Hepatocyte (in vitro differentiated cells): ENCODE data around the gene TMEM11. TPM values are rescaled to one million over a fixed set of nuclear protein-coding genes. Genes with fewer than 3 reads are reported as not detected.

ENCODE experiments used
- DNase-seq: peaks from one replicate; pipeline ENCODE4 v3.0.0-alpha.2; 2016; ENCODE audit warnings: low spot score
- H2AFZ ChIP-seq: fragments of 200-600 bp; sonication (generic); 2 replicates; pipeline ENCODE4 v1.6.0; 2016; ENCODE audit warnings: antibody characterized with exemption, mild to moderate bottlenecking
- H3K27ac ChIP-seq: fragments of 200-600 bp; sonication (generic); 2 replicates; pipeline ENCODE4 v1.5.1; 2016; ENCODE audit warnings: mild to moderate bottlenecking
- H3K27me3 ChIP-seq: fragments of 200-600 bp; sonication (generic); 2 replicates; pipeline ENCODE4 v1.6.1; 2016
- H3K36me3 ChIP-seq: fragments of 200-600 bp; sonication (generic); replicated peaks from 2 replicates; pipeline ENCODE4 v1.5.1; 2016; ENCODE audit warnings: low read depth; ENCODE audit not compliant: insufficient read depth
- H3K4me1 ChIP-seq: fragments of 200-600 bp; sonication (generic); 2 replicates; pipeline ENCODE4 v1.5.1; 2016; ENCODE audit warnings: mild to moderate bottlenecking, moderate library complexity; ENCODE audit not compliant: insufficient read depth
- H3K4me2 ChIP-seq: fragments of 200-600 bp; sonication (generic); 2 replicates; pipeline ENCODE4 v1.6.0; 2016
- H3K4me3 ChIP-seq: fragments of 200-600 bp; sonication (generic); 2 replicates; pipeline ENCODE4 v1.5.1; 2016; ENCODE audit warnings: mild to moderate bottlenecking
- H3K79me2 ChIP-seq: fragments of 200-600 bp; sonication (generic); 2 replicates; pipeline ENCODE4 v1.6.0; 2017; ENCODE audit warnings: mild to moderate bottlenecking
- H3K9me2 ChIP-seq: fragments of 200-600 bp; sonication (generic); replicated peaks from 2 replicates; pipeline ENCODE4 v1.6.0; 2017; ENCODE audit warnings: mild to moderate bottlenecking; ENCODE audit not compliant: insufficient read depth
- H3K9me3 ChIP-seq: fragments of 200-600 bp; sonication (generic); 2 replicates; pipeline ENCODE4 v1.5.1; 2016; ENCODE audit warnings: low read depth, mild to moderate bottlenecking
- H4K20me1 ChIP-seq: fragments of 200-600 bp; sonication (generic); 2 replicates; pipeline ENCODE4 v1.6.0; 2016; ENCODE audit warnings: mild to moderate bottlenecking; ENCODE audit not compliant: insufficient read depth, poor library complexity, severe bottlenecking
- EZH2 ChIP-seq: fragments of 200-600 bp; sonication (generic); IDR thresholded peaks from 2 replicates; pipeline ENCODE4 v1.6.1; 2016; ENCODE audit warnings: antibody characterized with exemption, mild to moderate bottlenecking, borderline replicate concordance
- EZH2phosphoT487 ChIP-seq: fragments of 200-600 bp; sonication (generic); IDR thresholded peaks from one replicate; pipeline ENCODE4 v1.6.1; 2018; ENCODE audit warnings: antibody characterized with exemption, mild to moderate bottlenecking, low read depth, moderate library complexity; ENCODE audit not compliant: unreplicated experiment, severe bottlenecking
- WGBS: methylation state at CpG from one replicate; pipeline ENCODE4 v1.1.6; 2016; ENCODE audit warnings: low lambda C conversion rate; ENCODE audit errors: missing lambda C conversion rate; 5-methylcytosine and 5-hydroxymethylcytosine counted together
- polyA plus RNA-seq: library from polyadenylated mRNA; unstranded; fragments of >200 nt; fragmentation: Nextera tagmentation; extraction: Ambion mirVana; gene quantifications from 2 replicates; pipeline ENCODE4 v1.2.1, GENCODE V29; 2016
- total RNA-seq: library from RNA; depleted of rRNA; stranded (reverse); fragments of >200 nt; gene quantifications from 2 replicates; pipeline ENCODE4 v1.2.3, GENCODE V29; 2014
- TF ChIP-seq, protein P1 (sequence below): fragments of 200-600 bp; sonication (generic); IDR thresholded peaks from 2 replicates; pipeline ENCODE4 v1.5.1; 2016; ENCODE audit warnings: antibody characterized with exemption, mild to moderate bottlenecking; ENCODE audit not compliant: poor library complexity

Gene TMEM11
- total and polyA plus RNA-seq, 2 experiments from 2014 or later, result 21.6 to 78.1 TPM

DNA sequence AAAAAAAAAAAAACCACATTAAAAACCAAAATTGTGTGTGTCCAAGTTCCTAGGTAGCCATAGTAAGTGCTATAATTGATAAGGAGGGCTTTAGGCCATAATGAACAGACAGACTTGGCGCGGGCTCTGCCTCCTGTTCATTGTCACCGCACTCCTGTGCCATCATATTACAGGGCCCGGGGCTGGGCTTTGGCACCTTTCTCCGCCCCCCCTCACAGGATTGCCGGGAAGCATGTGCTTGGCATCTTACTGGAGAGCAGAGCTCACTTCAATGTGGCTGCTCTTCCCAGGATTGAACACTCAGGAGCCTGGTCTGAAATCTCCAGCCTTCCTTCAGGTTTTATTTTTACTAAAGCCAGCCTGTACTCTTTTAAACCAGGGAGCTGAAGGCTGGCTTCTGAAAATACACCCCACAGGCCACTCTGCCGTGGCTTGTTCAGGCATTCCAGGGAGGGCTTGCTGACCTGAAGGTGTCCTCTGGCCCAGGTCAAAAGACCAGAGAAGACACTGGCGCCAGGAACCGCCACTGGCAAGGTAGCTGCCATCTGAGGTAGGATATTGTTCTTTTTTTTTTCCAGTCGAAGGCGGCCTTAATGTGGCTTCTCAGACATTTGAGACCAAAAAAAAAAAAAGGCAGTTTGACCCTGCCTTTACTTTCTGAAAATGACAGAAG, 47.9 kb downstream of the TMEM11 start:
- no peaks in the 10 kb centered on the region for H3K36me3 ChIP-seq
- WGBS, result 96% methylated on average over 11 of the region's 11 CpGs
- no peak for DNase-seq
- TF ChIP-seq EZH2phosphoT487 (no peak), EZH2 (no peak)
- TF ChIP-seq, protein P1, sequence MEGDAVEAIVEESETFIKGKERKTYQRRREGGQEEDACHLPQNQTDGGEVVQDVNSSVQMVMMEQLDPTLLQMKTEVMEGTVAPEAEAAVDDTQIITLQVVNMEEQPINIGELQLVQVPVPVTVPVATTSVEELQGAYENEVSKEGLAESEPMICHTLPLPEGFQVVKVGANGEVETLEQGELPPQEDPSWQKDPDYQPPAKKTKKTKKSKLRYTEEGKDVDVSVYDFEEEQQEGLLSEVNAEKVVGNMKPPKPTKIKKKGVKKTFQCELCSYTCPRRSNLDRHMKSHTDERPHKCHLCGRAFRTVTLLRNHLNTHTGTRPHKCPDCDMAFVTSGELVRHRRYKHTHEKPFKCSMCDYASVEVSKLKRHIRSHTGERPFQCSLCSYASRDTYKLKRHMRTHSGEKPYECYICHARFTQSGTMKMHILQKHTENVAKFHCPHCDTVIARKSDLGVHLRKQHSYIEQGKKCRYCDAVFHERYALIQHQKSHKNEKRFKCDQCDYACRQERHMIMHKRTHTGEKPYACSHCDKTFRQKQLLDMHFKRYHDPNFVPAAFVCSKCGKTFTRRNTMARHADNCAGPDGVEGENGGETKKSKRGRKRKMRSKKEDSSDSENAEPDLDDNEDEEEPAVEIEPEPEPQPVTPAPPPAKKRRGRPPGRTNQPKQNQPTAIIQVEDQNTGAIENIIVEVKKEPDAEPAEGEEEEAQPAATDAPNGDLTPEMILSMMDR, result no peak
- H3K9me3 ChIP-seq, result no peaks in the 10 kb centered on the region
- H3K79me2 ChIP-seq, result peaks cover 10% of the 10 kb centered on the region
- H3K9me2 ChIP-seq, result no peaks in the 10 kb centered on the region
- no peaks in the 10 kb centered on the region for H3K4me1 ChIP-seq
- H3K27me3 ChIP-seq, result no peaks in the 10 kb centered on the region
- no peak overlapping the region for H2AFZ ChIP-seq
- no peak overlapping the region for H3K4me3 ChIP-seq
- no peak overlapping the region for H3K4me2 ChIP-seq
- H4K20me1 ChIP-seq, result no peaks in the 10 kb centered on the region
- H3K27ac ChIP-seq, result no peak overlapping the region

- peaks cover 10% of the 10 kb centered on the region for H3K79me2 ChIP-seq
- no peaks in the 10 kb centered on the region for H3K4me1 ChIP-seq
- H2AFZ ChIP-seq, result no peak overlapping the region
- H3K4me3 ChIP-seq, result no peak overlapping the region
- no peak for TF ChIP-seq EZH2
- TF ChIP-seq, protein P1, result no peak
- TF ChIP-seq EZH2phosphoT487, result no peak
- no peaks in the 10 kb centered on the region for H3K36me3 ChIP-seq
- no peaks in the 10 kb centered on the region for H3K27me3 ChIP-seq
- no peaks in the 10 kb centered on the region for H3K9me3 ChIP-seq
- DNase-seq, result no peak
- no peak overlapping the region for H3K27ac ChIP-seq
- H4K20me1 ChIP-seq, result no peaks in the 10 kb centered on the region
- WGBS, result 94% methylated on average over 5 of the region's 5 CpGs
- no peaks in the 10 kb centered on the region for H3K9me2 ChIP-seq
- H3K4me2 ChIP-seq, result no peak overlapping the region
Measured at GRCh38 chr17:21164620-21165019, 49.3 kb downstream of the TMEM11 start.

DNA sequence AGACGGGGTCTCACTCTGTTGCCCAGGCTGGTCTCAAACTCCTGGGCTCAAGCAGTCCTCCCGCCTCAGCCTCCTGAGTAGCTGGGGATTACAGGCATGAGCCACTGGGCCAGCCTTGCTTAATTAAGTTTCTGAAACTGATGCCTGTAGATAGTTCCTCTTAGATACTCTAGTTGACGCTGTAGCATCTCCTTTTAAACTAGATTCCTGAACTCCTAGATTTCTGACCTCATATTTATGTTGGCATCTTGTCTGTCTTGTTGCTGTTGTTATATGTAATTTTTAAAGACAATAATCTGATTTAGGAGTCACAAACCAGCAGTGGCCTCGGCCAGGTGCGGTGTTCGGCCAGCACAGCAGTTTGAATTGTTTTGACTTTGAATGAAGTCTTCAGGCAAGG, 49.7 kb downstream of the TMEM11 start:
- no peaks in the 10 kb centered on the region for H3K27me3 ChIP-seq
- TF ChIP-seq EZH2 (no peak), EZH2phosphoT487 (no peak)
- TF ChIP-seq, protein P1, result no peak
- no peaks in the 10 kb centered on the region for H3K9me2 ChIP-seq
- H3K79me2 ChIP-seq, result peaks cover 10% of the 10 kb centered on the region
- no peak overlapping the region for H3K27ac ChIP-seq
- H3K4me1 ChIP-seq, result no peaks in the 10 kb centered on the region
- H3K4me2 ChIP-seq, result no peak overlapping the region
- no peaks in the 10 kb centered on the region for H3K9me3 ChIP-seq
- no peak for DNase-seq
- no peak overlapping the region for H3K4me3 ChIP-seq
- H4K20me1 ChIP-seq, result no peaks in the 10 kb centered on the region
- 89% methylated on average over 6 of the region's 6 CpGs for WGBS
- H2AFZ ChIP-seq, result no peak overlapping the region
- no peaks in the 10 kb centered on the region for H3K36me3 ChIP-seq
